Vagina (tissue), 2 donors: ENCODE data around the gene SPG11. TPM values are rescaled to one million over a fixed set of nuclear protein-coding genes. Genes with fewer than 3 reads are reported as not detected.

ENCODE experiments used
- DNase-seq, 2 donors: peaks; one replicate each; pipeline ENCODE4 v3.0.0-alpha.2; 2017; ENCODE audit errors: extremely low spot score in 2 of 2
- H3K27ac ChIP-seq: fragments of 200-600 bp; sonication (generic); one replicate; pipeline ENCODE4 v1.5.1; 2019
- H3K27me3 ChIP-seq: fragments of 200-600 bp; sonication (generic); one replicate; pipeline ENCODE4 v1.5.1; 2019
- H3K36me3 ChIP-seq, 2 donors: fragments of 200-600 bp; sonication (generic); one replicate each; pipeline ENCODE4 v1.5.1; 2017 to 2019
- H3K4me1 ChIP-seq: fragments of 200-600 bp; sonication (generic); one replicate; pipeline ENCODE4 v1.5.1; 2019
- H3K4me3 ChIP-seq, 2 donors: fragments of 200-600 bp; sonication (generic); 1 replicate in 1 of 2; 2 replicates in 1 of 2; pipeline ENCODE4 v1.5.1; 2016 to 2019
- H3K9me3 ChIP-seq: fragments of 200-600 bp; sonication (generic); one replicate; pipeline ENCODE4 v1.5.1; 2019
- POLR2A ChIP-seq, 2 donors: fragments of 450-650 bp; IDR thresholded peaks; one replicate each; pipeline ENCODE4 v1.6.1; 2017; ENCODE audit warnings: antibody characterized with exemption in 2 of 2, mild to moderate bottlenecking in 2 of 2, moderate library complexity in 2 of 2
- POLR2AphosphoS5 ChIP-seq, 2 donors: sonication (generic); formaldehyde crosslinking; IDR thresholded peaks; one replicate each; pipeline ENCODE4 v1.9.0; 2017; ENCODE audit warnings: antibody characterized with exemption in 2 of 2, mild to moderate bottlenecking in 2 of 2, low read depth in 1 of 2; ENCODE audit not compliant: insufficient read depth in 1 of 2
- intact Hi-C: fragments of 100-400 bp; cut with DNase I; formaldehyde crosslinking; loops from one replicate; pipeline ENCODE4 v1.15.1; 2023
- total RNA-seq: library from RNA; depleted of rRNA; stranded (reverse); fragments of >200 nt; gene quantifications from one replicate; pipeline ENCODE4 v1.2.3, GENCODE V29; 2016
- TF ChIP-seq, protein P1 (sequence below), 3 experiments: fragments of 450-650 bp in 2 of 3; fragments of 200-600 bp in 1 of 3; sonication (generic) in 1 of 3; IDR thresholded peaks; one replicate each; pipeline ENCODE4 v1.5.1; 2017 to 2019; ENCODE audit warnings: antibody characterized with exemption in 3 of 3, mild to moderate bottlenecking in 2 of 3, moderate library complexity in 2 of 3

Gene SPG11
- total RNA-seq, 1 donor from 2014 or later = 98.2 TPM

DNA sequence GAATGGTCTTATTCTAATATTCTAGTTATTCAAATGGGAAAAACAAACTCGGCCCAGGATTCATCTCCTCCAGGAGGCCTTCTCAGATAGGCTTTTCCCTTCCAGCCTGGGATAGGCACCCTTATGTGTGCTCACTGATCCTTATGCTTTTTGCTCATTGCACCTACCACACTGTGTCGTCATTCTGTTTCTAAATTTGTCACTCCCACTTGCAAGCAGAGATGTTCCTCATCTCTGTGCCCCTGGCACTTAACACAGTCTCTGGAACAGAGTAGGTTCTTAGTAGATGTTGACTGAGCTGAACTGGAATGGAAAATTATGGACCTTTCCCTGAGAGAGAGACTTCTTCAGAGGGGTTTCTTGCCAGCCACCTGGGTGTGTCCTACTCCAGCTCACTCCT, 18.7 kb upstream of the SPG11 start:
- intact Hi-C loops = no loop called here
- H3K4me1 ChIP-seq = peaks cover 5% of the 10 kb centered on the region
- no peak overlapping the region for H3K27ac ChIP-seq
- H3K27me3 ChIP-seq = no peaks in the 10 kb centered on the region
- H3K36me3 ChIP-seq = no peaks in the 10 kb centered on the region
- no peaks in the 10 kb centered on the region for H3K9me3 ChIP-seq
- H3K4me3 ChIP-seq = no peak overlapping the region
- TF ChIP-seq POLR2A (IDR thresholded peaks at IDR 0.05) (no peak), POLR2AphosphoS5 (IDR thresholded peaks at IDR 0.05; ENCODE audit: insufficient read depth in 1 of 2, low read depth in 1 of 2) (no peak)
- TF ChIP-seq, protein P1, sequence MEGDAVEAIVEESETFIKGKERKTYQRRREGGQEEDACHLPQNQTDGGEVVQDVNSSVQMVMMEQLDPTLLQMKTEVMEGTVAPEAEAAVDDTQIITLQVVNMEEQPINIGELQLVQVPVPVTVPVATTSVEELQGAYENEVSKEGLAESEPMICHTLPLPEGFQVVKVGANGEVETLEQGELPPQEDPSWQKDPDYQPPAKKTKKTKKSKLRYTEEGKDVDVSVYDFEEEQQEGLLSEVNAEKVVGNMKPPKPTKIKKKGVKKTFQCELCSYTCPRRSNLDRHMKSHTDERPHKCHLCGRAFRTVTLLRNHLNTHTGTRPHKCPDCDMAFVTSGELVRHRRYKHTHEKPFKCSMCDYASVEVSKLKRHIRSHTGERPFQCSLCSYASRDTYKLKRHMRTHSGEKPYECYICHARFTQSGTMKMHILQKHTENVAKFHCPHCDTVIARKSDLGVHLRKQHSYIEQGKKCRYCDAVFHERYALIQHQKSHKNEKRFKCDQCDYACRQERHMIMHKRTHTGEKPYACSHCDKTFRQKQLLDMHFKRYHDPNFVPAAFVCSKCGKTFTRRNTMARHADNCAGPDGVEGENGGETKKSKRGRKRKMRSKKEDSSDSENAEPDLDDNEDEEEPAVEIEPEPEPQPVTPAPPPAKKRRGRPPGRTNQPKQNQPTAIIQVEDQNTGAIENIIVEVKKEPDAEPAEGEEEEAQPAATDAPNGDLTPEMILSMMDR (IDR thresholded peaks at IDR 0.05) = no peak
- DNase-seq = no peak

GRCh38 chr15:44676676-44677075, 13.2 kb upstream of the SPG11 start:
- no peaks in the 10 kb centered on the region for H3K9me3 ChIP-seq
- intact Hi-C loops = no loop called here
- no peaks in the 10 kb centered on the region for H3K4me1 ChIP-seq
- no peaks in the 10 kb centered on the region for H3K36me3 ChIP-seq
- H3K4me3 ChIP-seq = no peak overlapping the region
- no peaks in the 10 kb centered on the region for H3K27me3 ChIP-seq
- TF ChIP-seq POLR2A (IDR thresholded peaks at IDR 0.05) = no peak
- no peak for TF ChIP-seq POLR2AphosphoS5 (IDR thresholded peaks at IDR 0.05; ENCODE audit: insufficient read depth in 1 of 2, low read depth in 1 of 2)
- TF ChIP-seq, protein P1 (IDR thresholded peaks at IDR 0.05) = no peak
- DNase-seq = no peak
- H3K27ac ChIP-seq = no peak overlapping the region

DNA sequence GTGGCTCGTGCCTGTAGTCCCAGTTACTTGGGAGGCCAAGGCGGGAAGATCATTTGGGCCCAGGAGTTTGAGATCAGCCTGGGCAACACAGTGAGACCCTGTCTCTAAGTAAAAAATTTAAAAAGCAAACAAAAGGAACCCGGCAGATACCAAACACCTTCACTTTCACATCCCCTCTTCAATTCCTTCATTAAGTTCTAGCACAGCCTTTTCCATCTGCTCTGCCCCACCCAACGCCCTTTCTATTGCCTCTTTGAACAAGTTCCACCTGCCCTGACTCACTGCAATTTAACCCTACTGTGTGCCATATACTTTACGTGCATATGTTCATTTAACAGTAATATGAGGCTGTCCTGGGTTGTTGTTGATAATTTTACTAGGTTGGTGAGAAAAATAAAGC, 12.4 kb upstream of the SPG11 start:
- intact Hi-C loops = no loop called here
- Histone ChIP-seq H3K27ac (no peak overlapping the region), H3K27me3 (no peaks in the 10 kb centered on the region), H3K9me3 (no peaks in the 10 kb centered on the region), H3K4me3 (no peak overlapping the region), H3K36me3 (no peaks in the 10 kb centered on the region), H3K4me1 (no peaks in the 10 kb centered on the region)
- TF ChIP-seq POLR2AphosphoS5 (IDR thresholded peaks at IDR 0.05; ENCODE audit: insufficient read depth in 1 of 2, low read depth in 1 of 2) (no peak), POLR2A (IDR thresholded peaks at IDR 0.05) (no peak)
- TF ChIP-seq, protein P1 (IDR thresholded peaks at IDR 0.05) = no peak
- no peak for DNase-seq

DNA sequence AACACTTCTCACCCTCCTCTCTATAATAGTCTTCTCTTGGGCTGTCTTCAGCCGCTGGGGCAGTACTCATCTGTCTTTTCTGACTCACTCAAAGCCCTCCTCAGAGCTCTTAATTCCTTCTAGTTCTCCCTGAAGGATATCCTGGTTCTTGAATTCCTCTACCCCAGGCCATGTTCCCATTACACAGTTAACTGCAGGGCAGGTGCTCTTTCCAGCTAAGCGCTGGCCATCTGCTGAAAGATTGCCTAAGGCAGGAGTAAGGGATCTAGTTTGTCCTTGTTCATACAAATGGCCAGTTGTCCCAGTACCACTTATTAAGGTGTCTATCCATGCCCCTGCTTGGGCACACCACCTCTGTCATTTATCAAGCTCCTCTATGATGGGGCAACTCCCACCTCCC, 10.2 kb upstream of the SPG11 start:
- intact Hi-C loops = no loop called here
- Histone ChIP-seq H3K27me3 (no peaks in the 10 kb centered on the region), H3K36me3 (no peaks in the 10 kb centered on the region), H3K27ac (no peak overlapping the region), H3K4me3 (no peak overlapping the region), H3K9me3 (no peaks in the 10 kb centered on the region), H3K4me1 (no peaks in the 10 kb centered on the region)
- DNase-seq = no peak
- TF ChIP-seq POLR2AphosphoS5 (IDR thresholded peaks at IDR 0.05; ENCODE audit: insufficient read depth in 1 of 2, low read depth in 1 of 2) = no peak
- no peak for TF ChIP-seq POLR2A (IDR thresholded peaks at IDR 0.05)
- TF ChIP-seq, protein P1 (IDR thresholded peaks at IDR 0.05) = no peak

DNA sequence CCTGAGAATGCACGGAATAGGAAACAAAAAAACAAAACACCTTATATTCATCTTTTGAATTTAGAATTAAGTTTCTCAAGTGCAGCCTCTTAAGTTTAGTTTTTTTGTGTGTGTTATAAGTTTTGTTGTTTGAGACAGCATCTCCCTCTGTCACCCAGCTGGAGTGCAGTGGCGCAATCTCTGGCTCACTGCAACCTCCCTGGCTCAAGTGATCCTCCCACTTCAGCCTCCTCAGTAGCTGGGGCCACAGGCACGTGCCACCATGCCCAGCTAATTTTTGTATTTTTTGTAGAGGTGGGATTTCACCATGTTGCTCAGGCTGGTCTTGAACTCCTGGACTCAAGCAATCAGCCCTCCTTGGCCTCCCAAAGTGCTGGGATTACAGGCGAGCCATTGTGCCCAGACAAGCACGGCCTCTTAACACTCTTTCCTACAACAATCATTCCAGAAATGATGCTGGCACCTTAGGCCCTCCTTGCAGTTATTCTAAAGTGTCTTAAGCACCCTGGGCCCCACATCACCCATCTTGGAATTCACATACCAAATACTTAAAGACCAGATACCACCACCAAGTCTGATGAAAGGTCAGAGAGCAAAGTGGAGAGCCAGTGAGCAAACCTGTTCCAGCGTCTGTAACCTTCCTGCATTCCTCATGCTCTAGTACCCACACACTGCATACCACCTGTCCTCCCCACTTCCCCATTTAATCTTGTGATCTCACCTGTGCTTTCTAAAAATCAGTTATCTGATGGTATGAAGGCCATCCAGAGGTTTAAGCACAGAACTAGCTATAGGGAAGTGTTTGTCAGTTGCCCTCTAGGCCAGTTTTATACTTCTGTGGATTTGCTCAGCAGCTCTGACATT, 6.9 kb upstream of the SPG11 start:
- H3K4me3 ChIP-seq = no peak overlapping the region
- no peaks in the 10 kb centered on the region for H3K9me3 ChIP-seq
- H3K36me3 ChIP-seq = no peaks in the 10 kb centered on the region
- no peak overlapping the region for H3K27ac ChIP-seq
- DNase-seq = no peak
- H3K27me3 ChIP-seq = no peaks in the 10 kb centered on the region
- no peaks in the 10 kb centered on the region for H3K4me1 ChIP-seq
- TF ChIP-seq, protein P1 (IDR thresholded peaks at IDR 0.05) = no peak
- TF ChIP-seq POLR2AphosphoS5 (IDR thresholded peaks at IDR 0.05; ENCODE audit: insufficient read depth in 1 of 2, low read depth in 1 of 2) = no peak
- TF ChIP-seq POLR2A (IDR thresholded peaks at IDR 0.05) = no peak
- intact Hi-C loops = no loop called here
